Stimulated activated CD8-positive, alpha-beta memory T cell treated with anti-CD3 and anti-CD28 coated beads, Interleukin-12 subunit alpha, Interleukin-12 subunit beta, amount 100 ng/mL, for 1 hour (primary cell): ENCODE data around the gene KRTAP12-3.
"Not testable (repeated sequence)": the region's sequence is repeated elsewhere in the genome, so short reads cannot be mapped to it uniquely, and the experiment has no call there.

ENCODE experiments used
- DNase-seq: peaks from one replicate; pipeline ENCODE4 v3.0.0-alpha.2; 2020; ENCODE audit warnings: low read depth

KRTAP12-3 gene

GRCh38 chr21:44685050-44685449, 27.3 kb downstream of the KRTAP12-3 start:
- DNase-seq = not testable (repeated sequence)

- DNase-seq = no peak
Measured at GRCh38 chr21:44686000-44686781, 28.5 kb downstream of the KRTAP12-3 start.

GRCh38 chr21:44686843-44687561, 29.3 kb downstream of the KRTAP12-3 start:
- DNase-seq = no peak

GRCh38 chr21:44687671-44688070, 29.9 kb downstream of the KRTAP12-3 start:
- DNase-seq = no peak

- not testable (repeated sequence) for DNase-seq
Measured at GRCh38 chr21:44689740-44690139, 32.0 kb downstream of the KRTAP12-3 start.

- no peak for DNase-seq
Measured at GRCh38 chr21:44691686-44692085, 34.0 kb downstream of the KRTAP12-3 start.

GRCh38 chr21:44692798-44693512, 35.2 kb downstream of the KRTAP12-3 start:
- DNase-seq = no peak

GRCh38 chr21:44694776-44695175, 37.0 kb downstream of the KRTAP12-3 start:
- DNase-seq = no peak

- DNase-seq = no peak
Measured at GRCh38 chr21:44695184-44695583, 37.5 kb downstream of the KRTAP12-3 start.

- DNase-seq = no peak
Measured at GRCh38 chr21:44695641-44696040, 37.9 kb downstream of the KRTAP12-3 start.

- DNase-seq = no peak
Measured at GRCh38 chr21:44696572-44696971, 38.8 kb downstream of the KRTAP12-3 start.

- not testable (repeated sequence) for DNase-seq
Measured at GRCh38 chr21:44697172-44697810, 39.6 kb downstream of the KRTAP12-3 start, which contains the start of gene KRTAP10-12. Gene KRTAP10-12 (plus strand): TSS chr21:44697172. CDS start chr21:44697202, 30 bp downstream.

- DNase-seq = no peak
Measured at GRCh38 chr21:44697811-44698734, 40.3 kb downstream of the KRTAP12-3 start.

GRCh38 chr21:44699502-44700001, 41.8 kb downstream of the KRTAP12-3 start:
- DNase-seq = no peak

- DNase-seq = no peak
Measured at GRCh38 chr21:44700101-44701022, 42.6 kb downstream of the KRTAP12-3 start.

- DNase-seq = no peak
Measured at GRCh38 chr21:44701023-44701400, 43.3 kb downstream of the KRTAP12-3 start.

- no peak for DNase-seq
Measured at GRCh38 chr21:44701541-44701940, 43.8 kb downstream of the KRTAP12-3 start.

GRCh38 chr21:44702111-44702972, 44.6 kb downstream of the KRTAP12-3 start:
- no peak for DNase-seq
